K562 (cell line): ENCODE results near the gene ELF2. TPM values are rescaled to one million over a fixed set of nuclear protein-coding genes. Genes with fewer than 3 reads are reported as not detected.

Source experiments
- DIDO1 ChIP-seq: fragments of 450-650 bp; IDR thresholded peaks from 2 replicates; pipeline ENCODE4 v1.6.1; 2016; ENCODE audit warnings: low read depth, missing biosample characterization, missing genetic modification characterization
- ELK1 ChIP-seq: sonication (generic); formaldehyde crosslinking; IDR thresholded peaks from 2 replicates; pipeline ENCODE4 v1.8.1; 2022; ENCODE audit warnings: missing genetic modification reagents
- IFI16 ChIP-seq: fragments of 250-450 bp; sonication (Bioruptor Pico); IDR thresholded peaks from 2 replicates; pipeline ENCODE4 v2.1.2; 2022; ENCODE audit warnings: mild to moderate bottlenecking, inconsistent platforms
- IRF9 ChIP-seq: fragments of 450-650 bp; IDR thresholded peaks from 2 replicates; pipeline ENCODE4 v1.6.1; 2016; ENCODE audit warnings: missing biosample characterization, missing genetic modification characterization
- MCM3 ChIP-seq: fragments of 450-650 bp; IDR thresholded peaks from 2 replicates; pipeline ENCODE4 v1.6.1; 2016
- MLX ChIP-seq, 2 experiments: fragments of 450-650 bp in 1 of 2; sonication (generic) in 1 of 2; formaldehyde crosslinking; conservative IDR thresholded peaks; 2 replicates each; pipeline versions ENCODE4 v1.4.0 to v1.8.1; 2020 to 2022; ENCODE audit warnings: mild to moderate bottlenecking in 1 of 2, missing genetic modification reagents in 1 of 2
- NRF1 ChIP-seq, 2 experiments: fragments of 450-650 bp; IDR thresholded peaks in 1 of 2; conservative IDR thresholded peaks in 1 of 2; 2 replicates each; pipeline ENCODE4 v1.6.1; 2014; ENCODE audit warnings: mild to moderate bottlenecking in 2 of 2
- POLR2B ChIP-seq: fragments of 450-650 bp; IDR thresholded peaks from 2 replicates; pipeline ENCODE4 v1.6.1; 2018; ENCODE audit warnings: low read depth; ENCODE audit not compliant: partially characterized antibody
- PRMT5 ChIP-seq: sonication (generic); formaldehyde crosslinking; IDR thresholded peaks from 2 replicates; pipeline ENCODE4 v1.5.0; 2020; ENCODE audit warnings: missing genetic modification reagents
- RNF219 ChIP-seq: fragments of 250-450 bp; sonication (Bioruptor Pico); IDR thresholded peaks from 2 replicates; pipeline ENCODE4 v1.5.0; 2022; ENCODE audit warnings: mild to moderate bottlenecking
- VEZF1 ChIP-seq: fragments of 200-800 bp; sonication (Bioruptor generic); IDR thresholded peaks from 2 replicates; pipeline ENCODE4 v1.6.1; 2017; ENCODE audit warnings: missing genetic modification characterization, missing compliant biosample characterization
- ZNF212 ChIP-seq: fragments of 450-650 bp; formaldehyde crosslinking; IDR thresholded peaks from 2 replicates; pipeline ENCODE4 v1.4.0; 2020; ENCODE audit warnings: mild to moderate bottlenecking
- ZNF239 ChIP-seq: fragments of 250-450 bp; sonication (Bioruptor Pico); IDR thresholded peaks from 2 replicates; pipeline ENCODE4 v1.4.0; 2020; ENCODE audit warnings: mild to moderate bottlenecking
- ZNF444 ChIP-seq: fragments of 250-450 bp; sonication (Bioruptor Pico); IDR thresholded peaks from 2 replicates; pipeline ENCODE4 v1.4.0; 2020; ENCODE audit warnings: mild to moderate bottlenecking, moderate library complexity
- polyA plus RNA-seq, 8 experiments: library from polyadenylated mRNA; depleted of rRNA in 4 of 8; stranded (reverse) in 5 of 8; unstranded in 3 of 8; fragments of >200 nt; fragmentation: Nextera tagmentation in 2 of 8; fragmentation: Illumina TruSeq in 1 of 8; extraction: Ambion mirVana in 2 of 8; extraction: Trizol in 1 of 8; gene quantifications; 2 replicates each; pipeline versions ENCODE4 v1.2.1 to v1.2.3, GENCODE V29; 2011 to 2014; ENCODE audit warnings: inconsistent platforms in 1 of 8, missing spikeins in 1 of 8
- total RNA-seq, 7 experiments: library from RNA; depleted of rRNA in 6 of 7; stranded (reverse); fragments of >200 nt in 6 of 7; fragmentation: Illumina TruSeq in 2 of 7; extraction: Trizol in 2 of 7; gene quantifications; 2 replicates each; pipeline versions ENCODE4 v1.2.1 to v1.2.3, GENCODE V29; 2011 to 2021; ENCODE audit warnings: low replicate concordance in 1 of 7
- TF ChIP-seq, protein P1 (sequence below): sonication (generic); formaldehyde crosslinking; IDR thresholded peaks from 2 replicates; pipeline ENCODE4 v1.9.0; 2022; ENCODE audit warnings: mild to moderate bottlenecking, missing genetic modification reagents
- TF ChIP-seq, protein P2 (sequence below): sonication (generic); formaldehyde crosslinking; IDR thresholded peaks from 2 replicates; pipeline ENCODE4 v1.4.0; 2020; ENCODE audit warnings: mild to moderate bottlenecking, missing genetic modification reagents

The ELF2 gene
- total and polyA plus RNA-seq, 9 of the 15 experiments (the other 6 are each of a cell fraction or from before 2014, with no cell fraction given): 9.4 to 58.7 (median 41.6) TPM

DNA sequence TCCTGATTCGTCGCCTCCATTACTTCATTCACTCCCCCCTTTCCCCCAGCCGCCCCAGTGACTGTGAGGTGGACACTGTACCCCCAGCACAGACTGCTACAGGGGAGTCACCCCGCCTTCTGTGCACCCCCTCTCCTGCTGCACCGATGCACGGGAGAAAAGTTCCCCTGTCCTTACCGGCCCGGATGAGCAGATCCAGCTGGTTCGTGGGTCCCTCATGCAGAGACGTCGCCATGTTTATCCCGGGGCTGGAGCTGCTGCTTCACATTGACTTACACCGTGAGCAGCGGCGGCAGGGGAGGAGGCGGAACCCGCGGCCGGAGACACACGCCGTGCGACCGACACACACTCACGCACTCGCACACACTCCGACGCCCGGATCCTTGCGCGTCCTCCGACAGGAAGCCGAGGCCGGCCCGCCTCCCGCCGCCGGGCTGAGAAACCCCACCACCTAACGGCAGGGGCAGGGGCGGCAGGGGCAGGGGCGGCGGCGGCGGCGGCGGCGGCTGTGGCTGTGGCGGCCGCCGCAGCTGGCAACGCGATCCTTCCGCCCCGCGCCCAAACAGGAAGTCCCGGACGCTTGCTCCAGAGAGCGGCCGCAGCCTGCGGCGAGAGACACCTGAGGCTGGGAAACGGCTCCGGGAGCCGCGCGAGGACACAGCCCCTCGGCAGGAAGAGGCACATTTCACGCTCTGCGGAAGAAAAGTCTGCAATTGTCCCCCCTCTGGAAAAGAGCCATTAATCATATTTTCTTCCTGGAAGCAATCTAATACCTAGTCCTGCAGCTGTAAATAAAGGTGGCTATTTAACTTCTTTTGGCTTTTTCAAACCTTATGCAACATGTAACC lies 92.8 kb downstream of the ELF2 start (continued):
- TF ChIP-seq DIDO1 (tag) (no peak), MCM3 (no peak), MLX (CRISPR knock-in tag; conservative IDR thresholded peaks at IDR 0.05) (no peak), PRMT5 (CRISPR knock-in tag) (no peak), POLR2B (peak; percentile 57), IRF9 (tag) (no peak), ZNF212 (CRISPR knock-in tag) (no peak), IFI16 (CRISPR knock-in tag) (no peak), ZNF239 (CRISPR knock-in tag) (no peak), ELK1 (CRISPR knock-in tag) (no peak), ZNF444 (CRISPR knock-in tag) (no peak), NRF1 (conservative IDR thresholded peaks at IDR 0.05 in 1 of 2, IDR thresholded peaks at IDR 0.05 in 1 of 2) (peak; percentile 57 to 60; a peak in 3 of 4 replicates), RNF219 (CRISPR knock-in tag) (no peak), VEZF1 (CRISPR knock-in tag) (peak; percentile 75)
- TF ChIP-seq, protein P1, sequence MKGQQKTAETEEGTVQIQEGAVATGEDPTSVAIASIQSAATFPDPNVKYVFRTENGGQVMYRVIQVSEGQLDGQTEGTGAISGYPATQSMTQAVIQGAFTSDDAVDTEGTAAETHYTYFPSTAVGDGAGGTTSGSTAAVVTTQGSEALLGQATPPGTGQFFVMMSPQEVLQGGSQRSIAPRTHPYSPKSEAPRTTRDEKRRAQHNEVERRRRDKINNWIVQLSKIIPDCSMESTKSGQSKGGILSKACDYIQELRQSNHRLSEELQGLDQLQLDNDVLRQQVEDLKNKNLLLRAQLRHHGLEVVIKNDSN (CRISPR knock-in tag): no peak; the same call in 1 of the 2 replicates
- TF ChIP-seq, protein P2, sequence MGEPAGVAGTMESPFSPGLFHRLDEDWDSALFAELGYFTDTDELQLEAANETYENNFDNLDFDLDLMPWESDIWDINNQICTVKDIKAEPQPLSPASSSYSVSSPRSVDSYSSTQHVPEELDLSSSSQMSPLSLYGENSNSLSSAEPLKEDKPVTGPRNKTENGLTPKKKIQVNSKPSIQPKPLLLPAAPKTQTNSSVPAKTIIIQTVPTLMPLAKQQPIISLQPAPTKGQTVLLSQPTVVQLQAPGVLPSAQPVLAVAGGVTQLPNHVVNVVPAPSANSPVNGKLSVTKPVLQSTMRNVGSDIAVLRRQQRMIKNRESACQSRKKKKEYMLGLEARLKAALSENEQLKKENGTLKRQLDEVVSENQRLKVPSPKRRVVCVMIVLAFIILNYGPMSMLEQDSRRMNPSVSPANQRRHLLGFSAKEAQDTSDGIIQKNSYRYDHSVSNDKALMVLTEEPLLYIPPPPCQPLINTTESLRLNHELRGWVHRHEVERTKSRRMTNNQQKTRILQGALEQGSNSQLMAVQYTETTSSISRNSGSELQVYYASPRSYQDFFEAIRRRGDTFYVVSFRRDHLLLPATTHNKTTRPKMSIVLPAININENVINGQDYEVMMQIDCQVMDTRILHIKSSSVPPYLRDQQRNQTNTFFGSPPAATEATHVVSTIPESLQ (CRISPR knock-in tag): 0 out of 2 replicates have a peak, but pooled peaks have one; percentile 15
